ENCODE results near the gene ICA1.

The ICA1 gene

GRCh38 chr7:8094164-8095140 is 167.5 kb downstream of the ICA1 start:
- ChIA-PET POLR2A (no interaction called here), CTCF (no interaction called here)
- no peak overlapping the region for H3K4me3 ChIP-seq (ENCODE audit: low read depth, low read length)
- no peak for DNase-seq (ENCODE audit: low read depth, low spot score)
- TF ChIP-seq, protein P1, sequence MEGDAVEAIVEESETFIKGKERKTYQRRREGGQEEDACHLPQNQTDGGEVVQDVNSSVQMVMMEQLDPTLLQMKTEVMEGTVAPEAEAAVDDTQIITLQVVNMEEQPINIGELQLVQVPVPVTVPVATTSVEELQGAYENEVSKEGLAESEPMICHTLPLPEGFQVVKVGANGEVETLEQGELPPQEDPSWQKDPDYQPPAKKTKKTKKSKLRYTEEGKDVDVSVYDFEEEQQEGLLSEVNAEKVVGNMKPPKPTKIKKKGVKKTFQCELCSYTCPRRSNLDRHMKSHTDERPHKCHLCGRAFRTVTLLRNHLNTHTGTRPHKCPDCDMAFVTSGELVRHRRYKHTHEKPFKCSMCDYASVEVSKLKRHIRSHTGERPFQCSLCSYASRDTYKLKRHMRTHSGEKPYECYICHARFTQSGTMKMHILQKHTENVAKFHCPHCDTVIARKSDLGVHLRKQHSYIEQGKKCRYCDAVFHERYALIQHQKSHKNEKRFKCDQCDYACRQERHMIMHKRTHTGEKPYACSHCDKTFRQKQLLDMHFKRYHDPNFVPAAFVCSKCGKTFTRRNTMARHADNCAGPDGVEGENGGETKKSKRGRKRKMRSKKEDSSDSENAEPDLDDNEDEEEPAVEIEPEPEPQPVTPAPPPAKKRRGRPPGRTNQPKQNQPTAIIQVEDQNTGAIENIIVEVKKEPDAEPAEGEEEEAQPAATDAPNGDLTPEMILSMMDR (IDR thresholded peaks at IDR 0.05; ENCODE audit: insufficient read depth, low read length, missing control alignments) = no peak

- DNase-seq (ENCODE audit: low read depth, low spot score) = no peak
- CTCF ChIA-PET = no interaction called here
- TF ChIP-seq, protein P1 (IDR thresholded peaks at IDR 0.05; ENCODE audit: insufficient read depth, low read length, missing control alignments) = no peak
- POLR2A ChIA-PET = no interaction called here
- no peak overlapping the region for H3K4me3 ChIP-seq (ENCODE audit: low read depth, low read length)
Observed at GRCh38 chr7:8092140-8092539, 169.8 kb downstream of the ICA1 start.

DNA sequence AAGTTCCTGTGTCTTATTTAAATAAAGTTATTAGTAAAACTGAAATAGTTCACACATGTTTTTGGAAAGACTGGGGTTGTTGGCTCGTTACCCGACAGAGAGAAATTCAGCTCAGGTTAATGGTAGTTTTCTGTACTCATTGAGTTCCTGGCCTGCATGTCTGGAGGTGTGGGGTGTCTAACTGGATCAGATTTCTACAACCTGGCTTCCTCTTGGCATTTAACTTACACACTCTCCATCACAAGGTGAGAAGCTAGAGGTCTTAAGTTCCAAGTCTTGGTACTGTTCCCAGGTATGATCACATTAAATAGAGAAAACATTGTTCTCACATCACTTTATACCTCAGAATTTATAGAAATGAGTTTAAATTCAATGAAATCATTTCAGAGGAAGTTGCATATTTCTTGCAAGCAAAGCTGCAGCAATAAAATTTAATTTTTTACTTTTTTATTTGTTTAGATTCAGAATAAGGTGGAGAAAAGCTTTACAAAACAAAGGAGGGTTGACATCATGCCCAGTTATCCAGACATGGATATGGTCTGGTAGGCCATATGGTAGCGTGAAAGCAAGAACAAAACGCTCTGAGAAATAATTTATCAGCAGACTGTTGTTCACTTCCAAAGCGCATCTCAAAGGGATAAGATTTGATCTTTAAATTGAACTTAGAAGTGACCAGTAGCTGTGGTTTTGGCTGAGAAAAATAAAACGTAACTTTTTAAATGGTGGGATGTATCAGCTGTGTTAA is 172.8 kb downstream of the ICA1 start:
- POLR2A ChIA-PET = no interaction called here
- CTCF ChIA-PET = interaction anchor here (0.8 to 1.5 kb wide), 4 partner anchors 8 to 408 kb away, joined by 3 read pairs; no protein-coding TSS in a partner anchor
- H3K4me3 ChIP-seq (ENCODE audit: low read depth, low read length) = no peak overlapping the region
- no peak for DNase-seq (ENCODE audit: low read depth, low spot score)
- TF ChIP-seq, protein P1 (IDR thresholded peaks at IDR 0.05; ENCODE audit: insufficient read depth, low read length, missing control alignments) = no peak

DNA sequence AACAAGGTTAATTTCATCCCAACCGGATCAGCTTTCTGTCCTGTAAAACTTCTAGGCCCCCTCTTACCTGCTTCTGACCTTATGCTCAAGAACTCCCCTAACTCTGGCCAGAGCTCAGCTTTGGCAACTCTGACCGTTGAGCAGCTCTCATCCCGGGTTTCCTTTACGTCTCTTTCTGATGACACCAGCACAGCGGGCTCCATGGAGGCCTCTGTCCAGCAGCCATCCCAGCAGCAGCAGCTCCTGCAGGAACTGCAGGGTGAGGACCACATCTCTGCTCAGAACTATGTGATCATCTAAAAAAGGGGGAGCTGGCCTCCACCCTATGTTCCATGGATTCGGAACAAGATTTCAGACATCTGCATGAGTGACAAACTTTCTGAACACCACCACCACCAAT is 175.7 kb downstream of the ICA1 start:
- TF ChIP-seq, protein P1 (IDR thresholded peaks at IDR 0.05; ENCODE audit: insufficient read depth, low read length, missing control alignments) = no peak
- CTCF ChIA-PET = interaction anchor here (1.3 kb wide), 1 partner anchor 10 kb away, joined by 3 read pairs; no protein-coding TSS in a partner anchor
- POLR2A ChIA-PET = no interaction called here
- DNase-seq (ENCODE audit: low read depth, low spot score) = no peak
- H3K4me3 ChIP-seq (ENCODE audit: low read depth, low read length) = no peak overlapping the region

DNA sequence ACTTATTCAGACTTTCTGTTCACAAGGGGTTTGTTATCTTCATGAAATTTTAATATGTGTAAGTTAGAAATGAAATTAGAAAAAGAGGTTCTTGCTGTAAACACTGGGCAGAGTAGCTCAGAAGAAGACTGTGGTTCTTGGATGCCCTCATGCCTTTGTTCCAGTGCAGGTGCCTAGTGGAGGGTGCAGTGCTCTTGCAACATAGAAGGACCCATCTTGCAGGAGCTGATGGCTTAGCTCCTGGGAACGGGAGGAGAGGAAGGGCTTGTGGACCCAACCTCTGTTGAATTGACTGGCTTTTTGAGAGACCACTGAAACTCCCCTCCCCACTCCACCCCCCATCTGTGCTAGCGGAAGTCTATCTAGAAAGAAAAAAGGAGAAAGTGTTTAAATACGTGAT is 176.5 kb downstream of the ICA1 start:
- no peak for DNase-seq (ENCODE audit: low read depth, low spot score)
- TF ChIP-seq, protein P1 (IDR thresholded peaks at IDR 0.05; ENCODE audit: insufficient read depth, low read length, missing control alignments) = no peak
- H3K4me3 ChIP-seq (ENCODE audit: low read depth, low read length) = no peak overlapping the region
- POLR2A ChIA-PET = no interaction called here
- CTCF ChIA-PET = interaction anchor here (1.3 kb wide), 1 partner anchor 9 kb away, joined by 3 read pairs; no protein-coding TSS in a partner anchor

DNA sequence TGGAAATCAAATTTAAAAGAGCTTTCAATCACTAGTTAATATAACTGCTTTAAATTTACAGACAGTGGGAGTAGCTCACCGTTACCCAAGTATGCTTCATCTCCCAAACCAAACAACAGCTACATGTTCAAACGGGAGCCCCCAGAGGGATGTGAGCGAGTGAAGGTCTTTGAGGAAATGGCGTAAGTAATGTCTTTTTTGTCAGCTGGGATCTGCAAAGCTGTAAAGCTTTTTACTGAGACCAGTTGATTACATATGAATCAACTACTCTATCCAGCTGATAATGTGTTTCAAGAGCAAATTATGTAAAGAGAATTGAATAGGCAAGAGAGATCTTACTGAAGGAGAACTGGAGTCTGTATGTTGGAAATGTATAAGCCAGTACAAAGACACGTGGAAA is 177.1 kb downstream of the ICA1 start:
- POLR2A ChIA-PET = no interaction called here
- DNase-seq (ENCODE audit: low read depth, low spot score) = no peak
- H3K4me3 ChIP-seq (ENCODE audit: low read depth, low read length) = no peak overlapping the region
- CTCF ChIA-PET = interaction anchor here (1.3 kb wide), 1 partner anchor 9 kb away, joined by 3 read pairs; no protein-coding TSS in a partner anchor
- TF ChIP-seq, protein P1 (IDR thresholded peaks at IDR 0.05; ENCODE audit: insufficient read depth, low read length, missing control alignments) = no peak
